Ureter (tissue), 1 donor: ENCODE data around the gene FSD1. TPM values are rescaled to one million over a fixed set of nuclear protein-coding genes. Genes with fewer than 3 reads are reported as not detected.

Experiments
- DNase-seq: peaks from one replicate; pipeline ENCODE4 v3.0.0-alpha.2; 2020; ENCODE audit warnings: low spot score
- total RNA-seq: library from RNA; stranded (reverse); gene quantifications from one replicate; pipeline ENCODE4 v1.2.4, GENCODE V29; 2023
- donor health status: DM: yes; HTN: yes; CAD: no.

The FSD1 gene
- total RNA-seq, 1 donor from 2014 or later, result not detected

DNA sequence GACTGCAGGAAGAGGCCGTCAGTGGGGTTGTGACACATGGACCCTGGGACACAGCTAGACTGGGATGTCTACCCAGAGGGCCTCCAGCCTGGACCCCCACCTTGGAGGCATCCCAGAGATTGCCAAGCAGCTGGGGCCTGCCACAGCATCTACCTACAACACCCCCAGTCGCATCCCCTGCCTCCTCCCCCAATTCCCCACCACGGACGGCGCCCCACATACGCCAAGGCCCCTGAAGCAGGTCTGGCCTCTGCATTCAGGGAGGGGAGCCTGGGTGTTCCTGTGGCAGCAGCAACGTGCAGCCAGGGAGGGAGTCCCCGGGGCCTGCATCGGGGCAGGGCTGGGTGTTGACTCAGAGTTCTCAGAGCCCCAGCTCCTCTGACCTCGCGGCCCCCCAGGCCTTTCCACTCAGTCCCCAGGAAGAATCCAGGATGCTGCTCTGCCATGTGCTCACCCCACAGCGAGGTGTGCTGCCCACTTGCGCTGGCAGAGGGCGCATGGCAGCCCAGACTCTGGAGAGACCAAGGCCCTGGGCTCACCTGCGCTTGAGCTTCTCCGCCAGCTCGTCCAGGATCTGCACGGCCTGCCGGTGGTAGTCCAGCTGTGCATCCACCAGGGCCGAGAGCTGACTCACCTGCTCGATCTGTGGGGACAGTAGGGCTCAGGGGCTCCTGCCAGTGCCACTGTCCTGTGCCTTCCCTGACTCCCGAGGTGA is 58.6 kb downstream of the FSD1 start:
- DNase-seq, result no peak

- DNase-seq, result no peak
Observed at GRCh38 chr19:4363571-4364304, 59.3 kb downstream of the FSD1 start.

GRCh38 chr19:4365341-4365740 is 60.9 kb downstream of the FSD1 start:
- no peak for DNase-seq

- DNase-seq, result no peak
Observed at GRCh38 chr19:4365791-4366665, 61.6 kb downstream of the FSD1 start.

- no peak for DNase-seq
Observed at GRCh38 chr19:4366666-4367335, 62.4 kb downstream of the FSD1 start.

DNA sequence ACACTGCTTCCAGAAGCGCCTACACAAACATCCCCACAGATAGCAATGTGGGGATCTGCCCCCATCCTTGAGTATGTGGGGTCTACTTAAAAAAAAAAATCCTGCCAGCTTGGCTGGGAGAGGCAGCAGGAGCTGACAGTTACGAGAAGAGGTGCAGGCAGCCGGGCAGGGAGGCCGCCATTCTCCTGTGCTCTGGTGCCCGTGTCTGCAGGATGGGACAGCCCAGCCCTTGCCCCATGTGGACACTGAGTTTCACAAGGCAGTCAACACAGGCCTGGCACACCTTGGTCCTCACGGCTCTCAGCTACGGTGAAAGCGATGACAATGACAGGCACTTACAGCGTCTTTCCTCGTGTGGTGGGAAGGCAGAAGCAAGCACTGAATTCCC is 62.9 kb downstream of the FSD1 start:
- DNase-seq, result no peak

DNA sequence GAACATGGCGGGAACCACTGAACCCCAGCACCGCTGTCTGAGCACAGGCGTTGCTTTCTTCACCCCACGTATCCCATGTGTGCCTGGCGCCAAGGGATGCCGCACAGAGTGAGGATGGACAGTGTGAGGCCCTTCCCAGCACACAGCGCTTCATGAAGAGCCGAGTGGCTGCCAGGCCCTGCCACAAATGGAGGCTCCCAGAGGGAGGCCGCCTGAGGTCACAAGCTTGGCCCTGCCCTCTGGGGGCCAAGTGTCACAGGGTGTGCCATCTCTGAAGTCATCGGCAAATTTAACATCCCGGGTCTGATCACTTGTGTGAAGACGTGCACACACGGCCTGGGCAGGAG is 63.4 kb downstream of the FSD1 start:
- DNase-seq, result no peak

DNA sequence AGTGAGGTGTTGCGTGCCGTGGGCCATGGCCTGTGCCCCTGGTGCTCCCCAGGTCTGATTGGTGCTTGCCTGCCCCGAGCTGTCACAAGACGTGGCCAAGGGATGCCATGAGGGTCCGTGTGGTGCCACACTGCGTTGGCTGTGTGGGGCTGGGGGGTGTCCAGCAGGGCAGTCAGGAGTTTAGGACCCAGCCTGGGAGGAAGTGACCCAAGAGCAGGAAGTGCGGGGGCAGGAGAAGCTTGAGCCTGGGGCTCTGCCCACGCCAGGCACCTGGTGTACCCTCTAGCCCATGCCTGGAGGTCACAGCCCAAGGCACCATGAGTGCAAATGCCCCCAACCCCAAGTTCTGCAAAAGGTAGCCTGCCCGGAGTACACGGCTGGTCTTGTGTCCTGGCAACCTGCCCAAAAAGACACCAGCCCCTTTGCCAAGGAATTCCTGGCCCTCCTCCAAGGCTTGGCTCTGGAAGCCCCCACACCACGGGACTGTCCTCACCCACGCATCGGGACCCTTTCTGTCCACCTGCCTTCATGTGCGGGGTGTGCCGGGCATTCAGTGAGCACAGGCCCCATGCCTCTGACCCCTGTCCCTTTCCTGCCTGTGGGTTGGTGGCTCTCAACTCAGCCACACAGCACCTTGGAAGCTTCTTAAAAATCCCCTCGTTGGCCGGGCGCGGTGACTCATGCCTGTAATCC is 63.9 kb downstream of the FSD1 start:
- no peak for DNase-seq

GRCh38 chr19:4369109-4369887 is 64.9 kb downstream of the FSD1 start:
- peak; percentile 88 for DNase-seq

DNA sequence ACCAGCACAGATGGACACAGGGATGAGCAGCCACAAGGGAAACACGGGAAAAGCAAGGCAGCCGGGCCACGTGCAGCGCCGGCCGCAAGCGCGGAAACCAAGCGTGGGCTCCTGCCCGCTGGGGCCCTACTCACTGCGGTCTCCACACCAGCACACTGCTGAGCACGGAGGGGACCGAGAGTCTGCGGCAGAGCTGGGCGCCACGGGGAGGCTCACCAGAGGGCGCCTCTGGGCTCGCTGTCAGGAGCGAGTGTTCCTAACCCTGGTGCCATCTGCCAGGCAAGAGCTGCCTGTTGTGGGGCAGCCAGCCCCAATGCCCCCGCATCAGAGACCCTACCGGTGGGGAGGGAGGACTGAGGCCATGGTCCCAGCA is 65.5 kb downstream of the FSD1 start:
- peak; percentile 77 for DNase-seq

DNA sequence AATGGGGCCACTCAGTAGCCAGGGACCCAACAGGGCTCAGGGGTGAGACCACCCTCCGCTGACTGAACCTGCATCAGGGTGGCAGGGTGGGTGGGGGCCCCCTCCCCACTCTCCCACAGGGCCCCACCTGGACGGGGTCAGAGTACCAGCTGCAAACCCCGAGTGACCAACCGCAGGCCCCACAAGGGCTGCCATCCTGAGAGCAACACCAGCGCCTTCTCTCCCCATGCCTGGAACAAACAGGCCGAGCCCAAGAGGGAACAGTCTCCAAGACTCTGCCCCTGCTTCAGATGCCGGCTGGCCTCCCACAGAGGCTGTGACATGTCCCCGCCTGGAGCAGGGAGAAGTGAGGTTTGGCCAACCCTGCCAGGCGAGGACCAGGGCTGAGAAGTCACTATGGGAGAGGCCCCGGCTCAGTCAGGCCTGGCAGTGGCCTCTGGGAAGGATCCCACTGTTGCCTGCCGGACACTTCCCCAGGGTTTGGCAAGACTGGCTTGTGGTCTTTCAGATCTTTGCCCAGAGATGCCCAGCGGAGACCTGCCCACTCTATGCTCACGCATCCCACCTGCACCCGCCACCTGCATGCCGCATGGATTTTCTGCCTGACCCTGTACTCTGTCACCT is 66.1 kb downstream of the FSD1 start:
- DNase-seq, result no peak

DNA sequence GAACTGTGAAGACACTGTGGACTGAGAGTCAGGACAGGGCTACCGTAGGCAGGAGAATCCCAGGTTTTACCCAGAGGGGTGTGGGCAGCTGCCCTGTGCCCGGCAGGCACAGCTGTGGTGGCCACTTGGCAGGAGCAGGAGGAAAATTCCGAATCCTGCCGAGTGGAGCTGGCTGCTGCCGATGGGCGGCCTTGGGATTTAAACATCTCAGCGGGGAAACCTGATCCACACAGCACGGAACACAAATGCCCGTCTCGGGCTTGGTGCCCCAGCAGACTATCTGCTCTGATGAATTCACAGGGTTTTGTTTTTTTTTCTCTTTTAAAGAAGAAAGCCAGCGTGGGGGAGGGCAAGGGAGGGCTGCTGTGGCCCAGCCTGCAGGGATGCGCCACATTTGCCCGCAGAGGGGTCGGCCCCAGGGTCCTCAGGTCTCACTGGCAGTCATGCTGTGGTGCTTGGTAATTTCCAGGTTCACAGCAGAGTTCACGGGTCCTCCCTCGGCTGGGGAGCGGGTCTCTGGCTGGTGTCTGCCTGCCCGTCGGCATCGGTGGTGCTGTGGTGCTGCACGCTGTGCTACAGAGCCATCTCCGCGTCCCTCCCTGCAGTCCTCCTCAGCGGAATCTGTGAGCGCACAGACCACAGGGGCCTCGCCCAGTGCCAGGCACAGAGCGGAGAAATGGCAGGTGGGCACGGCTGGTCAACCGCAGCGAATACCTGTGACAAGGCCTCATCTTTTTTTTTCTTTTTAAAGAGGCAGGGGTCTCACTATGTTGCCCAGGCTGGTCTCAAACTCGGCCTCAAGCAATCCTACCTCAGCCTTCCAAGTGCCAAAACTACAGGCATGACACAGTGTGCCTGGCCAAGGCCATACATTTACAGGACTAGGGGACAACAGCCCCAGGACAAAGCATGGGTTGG is 67.1 kb downstream of the FSD1 start:
- DNase-seq, result no peak

DNA sequence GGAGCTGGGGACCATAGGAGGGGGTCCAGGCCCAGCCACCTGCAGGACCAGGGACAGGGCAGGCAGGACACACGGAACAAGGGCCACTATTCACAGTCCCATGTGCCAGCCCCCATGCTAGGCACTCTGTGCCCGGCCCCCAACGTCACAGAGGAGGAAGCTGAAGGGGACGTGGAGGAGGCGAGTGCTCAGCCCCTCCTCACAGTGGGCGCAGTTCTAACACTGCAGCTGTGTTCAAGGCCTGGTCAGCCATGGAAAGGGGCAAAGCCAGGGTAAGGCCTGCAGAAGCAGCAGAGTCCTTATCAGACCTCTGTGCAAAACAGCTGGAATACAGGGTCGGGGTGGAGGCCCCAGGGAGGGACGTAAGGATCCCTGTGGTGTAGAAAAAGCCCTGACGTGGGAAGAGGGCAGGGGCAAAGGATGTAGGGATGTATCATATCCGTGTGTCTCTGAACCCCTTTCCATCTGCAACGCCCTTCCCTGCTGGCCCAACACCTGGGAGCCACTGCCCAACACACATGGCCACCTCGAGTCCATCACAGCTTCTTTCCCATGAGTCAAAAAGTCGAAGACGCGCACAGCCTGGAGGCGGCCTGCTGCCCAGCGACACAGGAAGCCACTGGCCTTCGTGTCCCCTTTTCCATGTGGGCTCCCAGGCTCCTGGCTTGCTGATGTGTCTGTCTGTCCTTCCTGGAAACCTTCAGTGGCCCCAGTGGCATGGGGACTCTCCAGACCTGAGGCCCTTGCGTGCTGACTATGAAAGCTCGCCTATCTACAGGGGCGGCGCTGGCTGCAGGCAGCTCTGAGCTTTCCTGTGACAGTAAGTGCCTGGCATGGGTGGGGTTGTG is 68.0 kb downstream of the FSD1 start:
- peak; percentile 41 for DNase-seq

GRCh38 chr19:4373013-4373367 is 68.6 kb downstream of the FSD1 start:
- peak; percentile 41 for DNase-seq
